SK-N-SH treated with all-trans-retinoic acid at 6 μM for 48 hours (cell line): ENCODE measurements around the gene NTNG1.

ENCODE experiments used
- ATAC-seq: fragments of 200-7000 bp; cut with Tn5 transposase; 3 replicates; pipeline ENCODE4 v1.9.1; 2020; ENCODE audit warnings: mild to moderate bottlenecking, moderate library complexity
- ARNTL ChIP-seq: fragments of 450-650 bp; formaldehyde crosslinking; IDR thresholded peaks from 2 replicates; pipeline ENCODE4 v1.5.0; 2020; ENCODE audit warnings: low read depth, mild to moderate bottlenecking, moderate library complexity, borderline replicate concordance
- BACH2 ChIP-seq: fragments of 250-450 bp; sonication (Bioruptor Pico); IDR thresholded peaks from 2 replicates; pipeline ENCODE4 v1.9.0; 2021; ENCODE audit warnings: mild to moderate bottlenecking, borderline replicate concordance
- CREB5 ChIP-seq: fragments of 250-450 bp; sonication (Bioruptor Pico); IDR thresholded peaks from 2 replicates; pipeline ENCODE4 v1.5.1; 2020; ENCODE audit warnings: low read depth, mild to moderate bottlenecking, moderate library complexity
- CSDC2 ChIP-seq: fragments of 250-450 bp; sonication (Bioruptor Pico); IDR thresholded peaks from 2 replicates; pipeline ENCODE4 v1.5.0; 2020; ENCODE audit warnings: mild to moderate bottlenecking, moderate library complexity
- CSRNP3 ChIP-seq: fragments of 250-450 bp; sonication (Bioruptor Pico); IDR thresholded peaks from 2 replicates; pipeline ENCODE4 v1.5.1; 2021; ENCODE audit warnings: mild to moderate bottlenecking, moderate library complexity
- ESRRG ChIP-seq: fragments of 250-450 bp; sonication (Bioruptor Pico); IDR thresholded peaks from 2 replicates; pipeline ENCODE4 v1.6.1; 2021; ENCODE audit warnings: mild to moderate bottlenecking
- ISL1 ChIP-seq: fragments of 250-450 bp; sonication (Bioruptor Pico); IDR thresholded peaks from 2 replicates; pipeline ENCODE4 v2.1.2; 2022; ENCODE audit warnings: mild to moderate bottlenecking, moderate library complexity
- PATZ1 ChIP-seq: fragments of 250-450 bp; sonication (Bioruptor Pico); IDR thresholded peaks from 2 replicates; pipeline ENCODE4 v1.8.0; 2020; ENCODE audit warnings: mild to moderate bottlenecking, moderate library complexity, borderline replicate concordance
- POU6F1 ChIP-seq: fragments of 250-450 bp; sonication (Bioruptor Pico); IDR thresholded peaks from 2 replicates; pipeline ENCODE4 v1.8.0; 2021; ENCODE audit warnings: low read depth, mild to moderate bottlenecking, moderate library complexity, borderline replicate concordance
- PPARA ChIP-seq: fragments of 250-450 bp; sonication (Bioruptor Pico); IDR thresholded peaks from 2 replicates; pipeline ENCODE4 v1.5.0; 2020; ENCODE audit warnings: mild to moderate bottlenecking, borderline replicate concordance
- RARB ChIP-seq: fragments of 250-450 bp; sonication (Bioruptor Pico); IDR thresholded peaks from 2 replicates; pipeline ENCODE4 v1.8.0; 2021; ENCODE audit warnings: mild to moderate bottlenecking, moderate library complexity
- SNAI2 ChIP-seq: fragments of 250-450 bp; sonication (Bioruptor Pico); IDR thresholded peaks from 2 replicates; pipeline ENCODE4 v1.5.0; 2020; ENCODE audit warnings: mild to moderate bottlenecking, moderate library complexity
- TCF4 ChIP-seq: fragments of 250-450 bp; sonication (Bioruptor Pico); IDR thresholded peaks from 2 replicates; pipeline ENCODE4 v1.8.0; 2021; ENCODE audit warnings: mild to moderate bottlenecking, moderate library complexity, borderline replicate concordance
- TSHZ2 ChIP-seq: fragments of 250-450 bp; sonication (Bioruptor Pico); IDR thresholded peaks from 2 replicates; pipeline ENCODE4 v1.5.0; 2020; ENCODE audit warnings: mild to moderate bottlenecking, moderate library complexity
- ZC3H10 ChIP-seq: fragments of 250-450 bp; sonication (Bioruptor Pico); IDR thresholded peaks from 2 replicates; pipeline ENCODE4 v1.5.1; 2021; ENCODE audit warnings: mild to moderate bottlenecking, moderate library complexity
- ZFP3 ChIP-seq: fragments of 250-450 bp; sonication (Bioruptor Pico); IDR thresholded peaks from 2 replicates; pipeline ENCODE4 v1.5.0; 2020; ENCODE audit warnings: mild to moderate bottlenecking, moderate library complexity
- ZFP30 ChIP-seq: fragments of 450-650 bp; formaldehyde crosslinking; IDR thresholded peaks from 2 replicates; pipeline ENCODE4 v1.5.0; 2022; ENCODE audit warnings: mild to moderate bottlenecking, moderate library complexity
- ZNF565 ChIP-seq: fragments of 450-650 bp; formaldehyde crosslinking; conservative IDR thresholded peaks from 2 replicates; pipeline ENCODE4 v1.5.0; 2020; ENCODE audit warnings: low read depth, mild to moderate bottlenecking, moderate library complexity
- ZNF70 ChIP-seq: fragments of 450-650 bp; formaldehyde crosslinking; IDR thresholded peaks from 2 replicates; pipeline ENCODE4 v1.5.0; 2020; ENCODE audit warnings: mild to moderate bottlenecking, moderate library complexity
- ZNF8 ChIP-seq: fragments of 450-650 bp; formaldehyde crosslinking; IDR thresholded peaks from 2 replicates; pipeline ENCODE4 v1.5.0; 2020; ENCODE audit warnings: mild to moderate bottlenecking, moderate library complexity

NTNG1 gene

GRCh38 chr1:107443860-107444259 is 303.0 kb downstream of the NTNG1 start:
- no peak for TF ChIP-seq CREB5 (CRISPR knock-in tag)
- no peak for TF ChIP-seq ZNF565 (CRISPR knock-in tag)
- TF ChIP-seq ZNF8 (CRISPR knock-in tag): no peak
- TF ChIP-seq TSHZ2 (CRISPR knock-in tag): no peak
- no peak for TF ChIP-seq ZC3H10
- no peak for TF ChIP-seq TCF4 (CRISPR knock-in tag)
- no peak for TF ChIP-seq ISL1 (CRISPR knock-in tag)
- no peak for TF ChIP-seq RARB
- TF ChIP-seq PPARA (CRISPR knock-in tag): no peak
- TF ChIP-seq CSRNP3 (CRISPR knock-in tag): no peak
- TF ChIP-seq POU6F1 (CRISPR knock-in tag): no peak
- no peak for TF ChIP-seq CSDC2 (CRISPR knock-in tag)
- no peak for TF ChIP-seq ZNF70 (CRISPR knock-in tag)
- TF ChIP-seq PATZ1 (CRISPR knock-in tag): no peak
- TF ChIP-seq ESRRG: no peak
- TF ChIP-seq SNAI2: no peak
- no peak for TF ChIP-seq ZFP3 (CRISPR knock-in tag)
- no peak for TF ChIP-seq ZFP30 (CRISPR knock-in tag)
- no peak for ATAC-seq

- TF ChIP-seq ZNF565 (CRISPR knock-in tag) (no peak), ISL1 (CRISPR knock-in tag) (no peak), ZC3H10 (no peak), ZFP3 (CRISPR knock-in tag) (no peak), ARNTL (no peak), PATZ1 (CRISPR knock-in tag) (no peak), SNAI2 (no peak), TSHZ2 (CRISPR knock-in tag) (no peak), CREB5 (CRISPR knock-in tag) (no peak), RARB (no peak), BACH2 (CRISPR knock-in tag) (no peak), ZFP30 (CRISPR knock-in tag) (no peak), ESRRG (no peak), CSDC2 (CRISPR knock-in tag) (no peak), PPARA (CRISPR knock-in tag) (no peak)
- ATAC-seq: no peak
Measured at GRCh38 chr1:107444302-107444701, 303.5 kb downstream of the NTNG1 start.
